ENCODE measurements around the gene TFCP2. TPM values are rescaled to one million over a fixed set of nuclear protein-coding genes. Genes with fewer than 3 reads are reported as not detected.
"Not testable (repeated sequence)": the region's sequence is repeated elsewhere in the genome, so short reads cannot be mapped to it uniquely, and the experiment has no call there.

TFCP2 gene
- total RNA-seq, result 1 to 10 TPM; 7.9 to 9.9 TPM

- ATAC-seq (peak; percentile 98), DNase-seq (peak; percentile 96 to 97 (median 96))
- 1% methylated on average over 42 to 57 of the region's 58 CpGs for WGBS, 2 donors
- Histone ChIP-seq H3K36me3 (replicated peaks in 1 of 2; ENCODE audit: insufficient read depth in 1 of 2, low read depth in 2 of 2) (no peaks in the 10 kb centered on the region), H3K4me1 (peaks cover 15% of the 10 kb centered on the region), H3K9me3 (no peaks in the 10 kb centered on the region), H3K27ac (peak within 1 kb of the TSS; percentile 86 to 100 (median 98)), H3K4me3 (peak within 1 kb of the TSS; percentile 30 to 42), H3K27me3 (no peaks in the 10 kb centered on the region)
- TF ChIP-seq POLR2A (IDR thresholded peaks at IDR 0.05) (peak; percentile 30 to 80 (median 77)), CTCF (IDR thresholded peaks at IDR 0.05) (peak in 3 of 7 experiments; percentile 3 to 8 (median 3))
- intact Hi-C loops (cut with DNase I), result no loop called here
These were observed at the start of gene TFCP2 for GRCh38 chr12:51172515-51173431. Gene TFCP2, minus strand, starts transcription at chr12:51173135. Its CDS starts 713 bp downstream, at chr12:51172422.

GRCh38 chr12:51222461-51222860 is 49.5 kb upstream of the TFCP2 start:
- H3K9me3 ChIP-seq, result no peaks in the 10 kb centered on the region
- ATAC-seq, result no peak
- H3K36me3 ChIP-seq (replicated peaks in 1 of 2; ENCODE audit: insufficient read depth in 1 of 2, low read depth in 2 of 2), result no peaks in the 10 kb centered on the region
- no peak overlapping the region for H3K4me3 ChIP-seq
- H3K27me3 ChIP-seq, result no peaks in the 10 kb centered on the region
- 20 to 27% methylated on average over 7 of the region's 7 CpGs for WGBS, 2 donors
- TF ChIP-seq POLR2A (IDR thresholded peaks at IDR 0.05) (no peak), CTCF (IDR thresholded peaks at IDR 0.05) (no peak)
- peak in 3 of 4 donors; percentile 32 to 36 (median 35) for DNase-seq
- peaks cover 23% of the 10 kb centered on the region for H3K4me1 ChIP-seq
- peak overlapping the region in 2 of 4 donors; percentile 42 to 52 for H3K27ac ChIP-seq
- intact Hi-C loops (cut with DNase I), result no loop called here

GRCh38 chr12:51219857-51220256 is 46.9 kb upstream of the TFCP2 start:
- H3K36me3 ChIP-seq (replicated peaks in 1 of 2; ENCODE audit: insufficient read depth in 1 of 2, low read depth in 2 of 2); H3K9me3 ChIP-seq; DNase-seq; H3K27me3 ChIP-seq; H3K4me3 ChIP-seq; intact Hi-C loops (cut with DNase I); ATAC-seq: not testable (repeated sequence)
- Histone ChIP-seq H3K4me1 (peaks cover 29% of the 10 kb centered on the region), H3K27ac (peak overlapping the region in 1 of 4 donors; percentile 83)
- WGBS, 2 donors, result 68 to 69% methylated on average over 12 of the region's 12 CpGs

- DNase-seq, result no peak
- Histone ChIP-seq H3K36me3 (replicated peaks in 1 of 2; ENCODE audit: insufficient read depth in 1 of 2, low read depth in 2 of 2) (no peaks in the 10 kb centered on the region), H3K9me3 (no peaks in the 10 kb centered on the region), H3K27ac (peak overlapping the region; percentile 83 to 98 (median 98)), H3K27me3 (no peaks in the 10 kb centered on the region), H3K4me3 (no peak overlapping the region), H3K4me1 (peaks cover 29% of the 10 kb centered on the region)
- 25 to 33% methylated on average over 5 of the region's 5 CpGs for WGBS, 2 donors
- intact Hi-C loops (cut with DNase I), result no loop called here
- ATAC-seq, result no peak
- TF ChIP-seq CTCF (IDR thresholded peaks at IDR 0.05) (no peak), POLR2A (IDR thresholded peaks at IDR 0.05) (no peak)
These were observed 46.4 kb upstream of the TFCP2 start for GRCh38 chr12:51219322-51219721.

- DNase-seq (peak; percentile 72 to 83 (median 82)), ATAC-seq (peak; percentile 65)
- intact Hi-C loops (cut with DNase I), result no loop called here
- TF ChIP-seq CTCF (IDR thresholded peaks at IDR 0.05) (peak in 4 of 7 experiments; percentile 33 to 46 (median 38)), POLR2A (IDR thresholded peaks at IDR 0.05) (peak; percentile 51 to 88 (median 82))
- peak overlapping the region; percentile 51 to 73 for H3K4me3 ChIP-seq
- H3K36me3 ChIP-seq (replicated peaks in 1 of 2; ENCODE audit: insufficient read depth in 1 of 2, low read depth in 2 of 2), result no peaks in the 10 kb centered on the region
- H3K9me3 ChIP-seq, result no peaks in the 10 kb centered on the region
- peak overlapping the region; percentile 83 to 98 (median 98) for H3K27ac ChIP-seq
- WGBS, 2 donors, result 14 to 19% methylated on average over 10 of the region's 10 CpGs
- H3K4me1 ChIP-seq, result peaks cover 29% of the 10 kb centered on the region
- H3K27me3 ChIP-seq, result no peaks in the 10 kb centered on the region
These were observed 45.7 kb upstream of the TFCP2 start for GRCh38 chr12:51218607-51219161.
